ENCODE data around the gene ANKRD28.

ANKRD28 gene

GRCh38 chr3:15801298-15801697 lies 3.5 kb upstream of the ANKRD28 start:
- DNase-seq, result no peak

- DNase-seq, result no peak
Observed at GRCh38 chr3:15800780-15801179, 3.0 kb upstream of the ANKRD28 start.

GRCh38 chr3:15800327-15800726 lies 2.5 kb upstream of the ANKRD28 start:
- no peak for DNase-seq

GRCh38 chr3:15798533-15799245 lies 910 bp upstream of the ANKRD28 start:
- DNase-seq, result no peak

- no peak for DNase-seq
Observed at GRCh38 chr3:15796771-15797641, 773 bp downstream of the ANKRD28 start.

GRCh38 chr3:15796331-15796730 lies 1.4 kb downstream of the ANKRD28 start:
- no peak for DNase-seq

- DNase-seq, result no peak
Observed at GRCh38 chr3:15795651-15796308, 2.0 kb downstream of the ANKRD28 start.

GRCh38 chr3:15794842-15795650 lies 2.7 kb downstream of the ANKRD28 start:
- no peak for DNase-seq

GRCh38 chr3:15794303-15794771 lies 3.4 kb downstream of the ANKRD28 start:
- no peak for DNase-seq

- DNase-seq, result no peak
Observed at GRCh38 chr3:15791525-15791924, 6.3 kb downstream of the ANKRD28 start.

GRCh38 chr3:15787941-15788340 lies 9.8 kb downstream of the ANKRD28 start:
- no peak for DNase-seq

- no peak for DNase-seq
Observed at GRCh38 chr3:15787526-15787925, 10.3 kb downstream of the ANKRD28 start.

GRCh38 chr3:15783361-15783969 lies 14.3 kb downstream of the ANKRD28 start:
- DNase-seq, result no peak

GRCh38 chr3:15782429-15782828 lies 15.3 kb downstream of the ANKRD28 start:
- no peak for DNase-seq

- no peak for DNase-seq
Observed at GRCh38 chr3:15781637-15782402, 16.0 kb downstream of the ANKRD28 start.

- DNase-seq, result no peak
Observed at GRCh38 chr3:15781131-15781530, 16.6 kb downstream of the ANKRD28 start.

- no peak for DNase-seq
Observed at GRCh38 chr3:15779111-15779510, 18.7 kb downstream of the ANKRD28 start.

GRCh38 chr3:15778332-15778858 lies 19.4 kb downstream of the ANKRD28 start:
- peak; percentile 80 to 93 for DNase-seq

- peak; percentile 52 to 76 for DNase-seq
Observed at GRCh38 chr3:15774931-15775560, 22.7 kb downstream of the ANKRD28 start.

- DNase-seq, result no peak
Observed at GRCh38 chr3:15771444-15771843, 26.3 kb downstream of the ANKRD28 start.
